Mesothelial cell of epicardium (in vitro differentiated cells): Measurements from ENCODE around the gene HECTD1. TPM values are rescaled to one million over a fixed set of nuclear protein-coding genes. Genes with fewer than 3 reads are reported as not detected.

Source experiments
- DNase-seq, 2 experiments: peaks; one replicate each; pipeline ENCODE4 v3.0.0; 2021; ENCODE audit warnings: low spot score in 2 of 2; ENCODE audit not compliant: unreplicated experiment in 2 of 2
- H3K27ac Mint-ChIP-seq: 2 replicates; pipeline ENCODE4 v1.8.0; 2021; ENCODE audit warnings: mixed read lengths
- H3K27me3 Mint-ChIP-seq: 2 replicates; pipeline ENCODE4 v1.8.0; 2021; ENCODE audit warnings: low read depth, mixed read lengths
- H3K36me3 Mint-ChIP-seq: 2 replicates; pipeline ENCODE4 v1.8.0; 2021; ENCODE audit warnings: mixed read lengths
- H3K4me1 Mint-ChIP-seq: 2 replicates; pipeline ENCODE4 v1.8.0; 2021; ENCODE audit warnings: mixed read lengths
- H3K4me3 Mint-ChIP-seq: 2 replicates; pipeline ENCODE4 v1.8.0; 2021; ENCODE audit warnings: mild to moderate bottlenecking, moderate library complexity, mixed read lengths
- H3K9me3 Mint-ChIP-seq: 2 replicates; pipeline ENCODE4 v1.8.0; 2021; ENCODE audit warnings: mixed read lengths
- total RNA-seq: library from RNA; stranded (reverse); gene quantifications from 3 replicates; pipeline ENCODE4 v1.2.1, GENCODE V29; 2021
- TF ChIP-seq, protein P1 (sequence below): fragments of 200-600 bp; sonication (generic); IDR thresholded peaks from one replicate; pipeline ENCODE4 v1.5.0; 2021; ENCODE audit warnings: antibody characterized with exemption; ENCODE audit not compliant: unreplicated experiment

Gene HECTD1
- total RNA-seq, 1 donor from 2014 or later: 177 TPM

DNA sequence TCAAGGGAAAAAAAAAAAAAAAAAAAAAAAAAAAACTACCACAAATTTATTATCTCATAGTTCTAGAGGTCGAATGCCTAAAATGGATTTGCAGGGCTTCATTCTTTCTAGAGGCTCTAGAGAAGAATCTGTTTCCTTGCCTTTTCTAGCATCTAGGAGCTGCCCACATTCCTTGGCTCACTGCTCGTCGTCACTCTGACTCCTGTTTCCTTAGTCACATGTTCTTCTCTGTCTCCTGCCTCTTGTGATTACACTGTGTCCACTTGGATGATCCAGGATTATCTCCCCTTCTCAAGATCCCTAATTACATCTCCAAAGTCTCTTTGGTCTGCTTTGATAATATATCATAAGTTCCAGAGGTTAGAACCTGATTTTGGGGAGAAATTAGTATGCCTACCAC is 88.7 kb downstream of the HECTD1 start:
- no peaks in the 10 kb centered on the region for H3K9me3 Mint-ChIP-seq
- no peak overlapping the region for H3K27ac Mint-ChIP-seq
- no peak overlapping the region for H3K4me3 Mint-ChIP-seq
- no peaks in the 10 kb centered on the region for H3K27me3 Mint-ChIP-seq
- TF ChIP-seq, protein P1, sequence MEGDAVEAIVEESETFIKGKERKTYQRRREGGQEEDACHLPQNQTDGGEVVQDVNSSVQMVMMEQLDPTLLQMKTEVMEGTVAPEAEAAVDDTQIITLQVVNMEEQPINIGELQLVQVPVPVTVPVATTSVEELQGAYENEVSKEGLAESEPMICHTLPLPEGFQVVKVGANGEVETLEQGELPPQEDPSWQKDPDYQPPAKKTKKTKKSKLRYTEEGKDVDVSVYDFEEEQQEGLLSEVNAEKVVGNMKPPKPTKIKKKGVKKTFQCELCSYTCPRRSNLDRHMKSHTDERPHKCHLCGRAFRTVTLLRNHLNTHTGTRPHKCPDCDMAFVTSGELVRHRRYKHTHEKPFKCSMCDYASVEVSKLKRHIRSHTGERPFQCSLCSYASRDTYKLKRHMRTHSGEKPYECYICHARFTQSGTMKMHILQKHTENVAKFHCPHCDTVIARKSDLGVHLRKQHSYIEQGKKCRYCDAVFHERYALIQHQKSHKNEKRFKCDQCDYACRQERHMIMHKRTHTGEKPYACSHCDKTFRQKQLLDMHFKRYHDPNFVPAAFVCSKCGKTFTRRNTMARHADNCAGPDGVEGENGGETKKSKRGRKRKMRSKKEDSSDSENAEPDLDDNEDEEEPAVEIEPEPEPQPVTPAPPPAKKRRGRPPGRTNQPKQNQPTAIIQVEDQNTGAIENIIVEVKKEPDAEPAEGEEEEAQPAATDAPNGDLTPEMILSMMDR: no peak
- peaks cover 52% of the 10 kb centered on the region for H3K36me3 Mint-ChIP-seq
- DNase-seq: no peak
- no peaks in the 10 kb centered on the region for H3K4me1 Mint-ChIP-seq

- Mint-ChIP-seq H3K4me1 (no peaks in the 10 kb centered on the region), H3K4me3 (no peak overlapping the region), H3K27me3 (no peaks in the 10 kb centered on the region), H3K27ac (no peak overlapping the region), H3K9me3 (no peaks in the 10 kb centered on the region), H3K36me3 (peaks cover 49% of the 10 kb centered on the region)
- DNase-seq: no peak
- TF ChIP-seq, protein P1: no peak
Measured at GRCh38 chr14:31113794-31114193, 93.8 kb downstream of the HECTD1 start.

DNA sequence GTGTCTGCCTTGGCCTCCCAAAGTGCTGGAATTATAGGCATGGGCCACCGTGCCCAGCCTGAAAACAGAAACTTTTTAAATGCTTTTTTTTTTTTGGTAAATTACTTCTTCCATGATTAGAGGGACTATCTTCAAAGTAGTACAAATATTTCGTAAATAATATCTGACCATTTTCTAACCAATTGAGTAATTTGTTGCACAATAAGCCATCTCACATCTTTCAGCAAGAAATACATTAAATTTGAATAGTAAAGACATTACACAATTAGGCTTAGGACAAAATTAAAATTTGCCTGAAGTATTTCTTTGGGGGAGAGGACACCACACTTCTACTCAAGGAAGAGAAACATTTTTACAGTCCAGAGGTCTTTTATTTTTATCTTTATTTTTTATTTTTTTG is 96.7 kb downstream of the HECTD1 start:
- no peak overlapping the region for H3K4me3 Mint-ChIP-seq
- H3K36me3 Mint-ChIP-seq: peaks cover 40% of the 10 kb centered on the region
- H3K9me3 Mint-ChIP-seq: no peaks in the 10 kb centered on the region
- no peaks in the 10 kb centered on the region for H3K4me1 Mint-ChIP-seq
- no peak for DNase-seq
- H3K27ac Mint-ChIP-seq: no peak overlapping the region
- TF ChIP-seq, protein P1: no peak
- no peaks in the 10 kb centered on the region for H3K27me3 Mint-ChIP-seq

DNA sequence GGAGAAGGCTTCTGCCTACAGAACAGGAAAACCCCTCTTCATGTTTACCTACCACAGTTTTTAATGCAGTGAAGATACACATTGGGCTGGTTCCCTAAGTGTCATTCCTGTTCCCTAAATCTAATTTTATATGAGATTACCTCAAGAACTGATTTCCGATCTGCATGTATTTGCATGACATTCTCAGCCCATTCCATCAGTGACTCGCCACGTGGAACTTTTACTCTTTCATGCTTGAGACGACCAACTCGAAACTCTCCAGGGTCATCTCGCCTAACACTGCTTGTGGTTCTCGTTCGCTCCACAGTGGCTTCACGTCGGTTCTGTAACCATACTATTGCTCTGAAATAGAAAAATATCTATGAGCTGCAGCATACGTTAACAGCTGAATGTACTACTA is 98.3 kb downstream of the HECTD1 start:
- TF ChIP-seq, protein P1: no peak
- Mint-ChIP-seq H3K4me1 (no peaks in the 10 kb centered on the region), H3K36me3 (peaks cover 45% of the 10 kb centered on the region), H3K27me3 (no peaks in the 10 kb centered on the region), H3K4me3 (no peak overlapping the region), H3K9me3 (no peaks in the 10 kb centered on the region), H3K27ac (no peak overlapping the region)
- DNase-seq: no peak

- no peaks in the 10 kb centered on the region for H3K27me3 Mint-ChIP-seq
- H3K36me3 Mint-ChIP-seq: peaks cover 57% of the 10 kb centered on the region
- H3K4me3 Mint-ChIP-seq: no peak overlapping the region
- DNase-seq: no peak
- H3K4me1 Mint-ChIP-seq: no peaks in the 10 kb centered on the region
- H3K9me3 Mint-ChIP-seq: no peaks in the 10 kb centered on the region
- TF ChIP-seq, protein P1: no peak
- H3K27ac Mint-ChIP-seq: no peak overlapping the region
Measured at GRCh38 chr14:31106768-31107167, 100.8 kb downstream of the HECTD1 start.

DNA sequence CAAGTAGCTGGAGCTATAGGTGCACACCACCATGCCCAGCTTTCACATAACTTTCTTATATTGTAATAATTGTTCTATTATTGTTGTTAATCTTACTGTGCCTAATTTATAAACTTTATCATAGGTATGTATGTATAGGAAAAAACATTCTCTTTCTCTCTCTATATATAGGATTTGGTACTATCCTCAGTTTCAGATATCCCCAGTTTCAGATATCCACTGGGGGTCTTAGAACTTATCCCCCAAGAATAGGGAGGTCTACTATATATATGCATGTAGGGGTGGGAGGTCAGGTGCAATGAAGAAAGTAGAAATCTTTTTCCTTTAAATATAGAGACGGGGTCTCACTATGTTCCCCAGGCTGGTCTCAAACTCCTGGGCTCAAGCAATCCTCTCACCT is 110.5 kb downstream of the HECTD1 start:
- no peak overlapping the region for H3K4me3 Mint-ChIP-seq

More for the DNA sequence above, 110.5 kb downstream of the HECTD1 start:
- Mint-ChIP-seq H3K9me3 (no peaks in the 10 kb centered on the region), H3K4me1 (no peaks in the 10 kb centered on the region), H3K27me3 (no peaks in the 10 kb centered on the region), H3K36me3 (peaks cover 38% of the 10 kb centered on the region), H3K27ac (no peak overlapping the region)
- no peak for DNase-seq
- TF ChIP-seq, protein P1: no peak
